A673 (cell line): ENCODE measurements around the gene MAP3K9. TPM values are rescaled to one million over a fixed set of nuclear protein-coding genes. Genes with fewer than 3 reads are reported as not detected.

Experiments used
- BruUV-seq: library from RNA; stranded (reverse); fragments of 400-500 nt; replicated peaks from 2 replicates; lab custom pipeline; 2021; lab: Mats Ljungman, UMichigan
- CTCF ChIA-PET: fragments of 300-600 bp; sonication (Branson Sonifier 250); formaldehyde crosslinking; loops from one replicate; lab custom pipeline; 2022; ENCODE audit warnings: antibody characterized with exemption; lab: Charles Lee
- POLR2A ChIA-PET: fragments of 300-600 bp; sonication (Branson Sonifier 250); formaldehyde crosslinking; loops from one replicate; lab custom pipeline; 2022; ENCODE audit warnings: antibody characterized with exemption; ENCODE audit not compliant: low non-redundant PET; lab: Charles Lee
- DNase-seq: peaks from one replicate; pipeline ENCODE4 v3.0.0-alpha.2; 2015; ENCODE audit warnings: low spot score
- H3K27ac ChIP-seq: fragments of 200-600 bp; sonication (generic); 2 replicates; pipeline ENCODE4 v1.5.1; 2016; ENCODE audit warnings: mixed run types, low read depth, mild to moderate bottlenecking, mixed read lengths, antibody characterized with exemption, low read length; ENCODE audit not compliant: poor library complexity, severe bottlenecking
- H3K27me3 ChIP-seq: fragments of 200-600 bp; sonication (generic); replicated peaks from 2 replicates; pipeline ENCODE4 v1.6.1; 2017; ENCODE audit warnings: mixed run types, low read depth, mild to moderate bottlenecking, mixed read lengths, antibody characterized with exemption, low read length; ENCODE audit not compliant: insufficient read depth, poor library complexity
- H3K36me3 ChIP-seq: fragments of 200-600 bp; sonication (generic); 2 replicates; pipeline ENCODE4 v1.6.1; 2016; ENCODE audit warnings: mixed run types, mild to moderate bottlenecking, mixed read lengths, antibody characterized with exemption, low read length; ENCODE audit not compliant: insufficient read depth, poor library complexity, severe bottlenecking
- H3K4me1 ChIP-seq: fragments of 200-600 bp; sonication (generic); 2 replicates; pipeline ENCODE4 v1.6.1; 2017; ENCODE audit warnings: mixed run types, mild to moderate bottlenecking, mixed read lengths, antibody characterized with exemption, low read length; ENCODE audit not compliant: insufficient read depth, poor library complexity, severe bottlenecking
- H3K4me3 ChIP-seq: fragments of 200-600 bp; sonication (generic); 2 replicates; pipeline ENCODE4 v1.5.1; 2016; ENCODE audit warnings: low read depth, mixed run types, mild to moderate bottlenecking, mixed read lengths, low read length; ENCODE audit not compliant: poor library complexity, severe bottlenecking
- H3K9me3 ChIP-seq: fragments of 200-600 bp; sonication (generic); 2 replicates; pipeline ENCODE4 v1.6.1; 2016; ENCODE audit warnings: mixed run types, low read depth, mild to moderate bottlenecking, mixed read lengths, antibody characterized with exemption, low read length; ENCODE audit not compliant: poor library complexity, severe bottlenecking
- EZH2 ChIP-seq: fragments of 200-600 bp; sonication (generic); IDR thresholded peaks from 2 replicates; pipeline ENCODE4 v1.6.1; 2017; ENCODE audit warnings: borderline replicate concordance, low read depth, mild to moderate bottlenecking, mixed read lengths, antibody characterized with exemption, low read length; ENCODE audit not compliant: poor library complexity, severe bottlenecking
- intact Hi-C: fragments of 100-400 bp; cut with micrococcal nuclease; formaldehyde crosslinking; loops from one replicate; pipeline ENCODE4 v1.10.0; 2022; ENCODE audit not compliant: unreplicated experiment
- total RNA-seq: library from RNA; stranded (reverse); gene quantifications from 2 replicates; pipeline ENCODE4 v1.2.3, GENCODE V29; 2021
- TF ChIP-seq, protein P1 (sequence below): fragments of 300-800, 200-600 bp; sonication (generic); conservative IDR thresholded peaks from 2 replicates; pipeline ENCODE4 v1.5.1; 2017; ENCODE audit warnings: low read depth, mild to moderate bottlenecking, antibody characterized with exemption, low read length, moderate library complexity, mixed read lengths

The MAP3K9 gene
- total RNA-seq, 1 experiment from 2014 or later = 5.4 TPM

- no peak overlapping the region for H3K27ac ChIP-seq
- no peaks in the 10 kb centered on the region for H3K27me3 ChIP-seq
- H3K4me3 ChIP-seq = no peak overlapping the region
- H3K4me1 ChIP-seq = peaks cover 8% of the 10 kb centered on the region
- DNase-seq = no peak
- TF ChIP-seq, protein P1, sequence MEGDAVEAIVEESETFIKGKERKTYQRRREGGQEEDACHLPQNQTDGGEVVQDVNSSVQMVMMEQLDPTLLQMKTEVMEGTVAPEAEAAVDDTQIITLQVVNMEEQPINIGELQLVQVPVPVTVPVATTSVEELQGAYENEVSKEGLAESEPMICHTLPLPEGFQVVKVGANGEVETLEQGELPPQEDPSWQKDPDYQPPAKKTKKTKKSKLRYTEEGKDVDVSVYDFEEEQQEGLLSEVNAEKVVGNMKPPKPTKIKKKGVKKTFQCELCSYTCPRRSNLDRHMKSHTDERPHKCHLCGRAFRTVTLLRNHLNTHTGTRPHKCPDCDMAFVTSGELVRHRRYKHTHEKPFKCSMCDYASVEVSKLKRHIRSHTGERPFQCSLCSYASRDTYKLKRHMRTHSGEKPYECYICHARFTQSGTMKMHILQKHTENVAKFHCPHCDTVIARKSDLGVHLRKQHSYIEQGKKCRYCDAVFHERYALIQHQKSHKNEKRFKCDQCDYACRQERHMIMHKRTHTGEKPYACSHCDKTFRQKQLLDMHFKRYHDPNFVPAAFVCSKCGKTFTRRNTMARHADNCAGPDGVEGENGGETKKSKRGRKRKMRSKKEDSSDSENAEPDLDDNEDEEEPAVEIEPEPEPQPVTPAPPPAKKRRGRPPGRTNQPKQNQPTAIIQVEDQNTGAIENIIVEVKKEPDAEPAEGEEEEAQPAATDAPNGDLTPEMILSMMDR = no peak
- TF ChIP-seq EZH2 = no peak
- POLR2A ChIA-PET = no interaction called here
- H3K36me3 ChIP-seq = no peaks in the 10 kb centered on the region
- CTCF ChIA-PET = no interaction called here
- BruUV-seq = no TSS peak
- intact Hi-C loops = no loop called here
- H3K9me3 ChIP-seq = no peaks in the 10 kb centered on the region
Measured at GRCh38 chr14:70793637-70794036, 15.7 kb downstream of the MAP3K9 start.

GRCh38 chr14:70792939-70793338 is 16.4 kb downstream of the MAP3K9 start:
- no peak overlapping the region for H3K27ac ChIP-seq
- CTCF ChIA-PET = no interaction called here
- peaks cover 8% of the 10 kb centered on the region for H3K4me1 ChIP-seq
- no peak overlapping the region for H3K4me3 ChIP-seq
- DNase-seq = no peak
- intact Hi-C loops = no loop called here
- BruUV-seq = no TSS peak
- H3K9me3 ChIP-seq = no peaks in the 10 kb centered on the region
- no peaks in the 10 kb centered on the region for H3K36me3 ChIP-seq
- POLR2A ChIA-PET = no interaction called here
- TF ChIP-seq, protein P1 = no peak
- no peak for TF ChIP-seq EZH2
- no peaks in the 10 kb centered on the region for H3K27me3 ChIP-seq

GRCh38 chr14:70791971-70792370 is 17.3 kb downstream of the MAP3K9 start:
- CTCF ChIA-PET = no interaction called here
- Histone ChIP-seq H3K27ac (no peak overlapping the region), H3K4me3 (no peak overlapping the region), H3K27me3 (no peaks in the 10 kb centered on the region), H3K36me3 (no peaks in the 10 kb centered on the region), H3K9me3 (no peaks in the 10 kb centered on the region), H3K4me1 (peaks cover 8% of the 10 kb centered on the region)
- TF ChIP-seq, protein P1 = no peak
- no peak for TF ChIP-seq EZH2
- DNase-seq = no peak
- no TSS peak for BruUV-seq
- intact Hi-C loops = no loop called here
- POLR2A ChIA-PET = no interaction called here
